MM.1S (cell line): ENCODE data around the gene CPLX4.

Source experiments
- CTCF ChIP-seq: fragments of 300-600 bp; sonication (generic); IDR thresholded peaks from 2 replicates; pipeline ENCODE4 v1.5.1; 2016; ENCODE audit warnings: antibody characterized with exemption, low read length, mixed read lengths
- EZH2 ChIP-seq: fragments of 300-600 bp; sonication (generic); optimal IDR thresholded peaks from 2 replicates; pipeline ENCODE3; 2017; ENCODE audit warnings: low read depth, mild to moderate bottlenecking, antibody characterized with exemption, low read length, mixed read lengths
- EZH2phosphoT487 ChIP-seq: fragments of 300-600 bp; sonication (generic); IDR thresholded peaks from 2 replicates; pipeline ENCODE4 v1.6.1; 2018; ENCODE audit warnings: antibody characterized with exemption, low read length

GRCh38 chr18:59268127-59268720 lies 50.2 kb downstream of the CPLX4 start:
- TF ChIP-seq CTCF = no peak
- TF ChIP-seq EZH2 = no peak
- no peak for TF ChIP-seq EZH2phosphoT487
